Activated naive CD8-positive, alpha-beta T cell treated with anti-CD3 and anti-CD28 coated beads for 36 hours (primary cell): ENCODE results near the gene GAS2L2. TPM values are rescaled to one million over a fixed set of nuclear protein-coding genes. Genes with fewer than 3 reads are reported as not detected.
"Not testable (repeated sequence)": the region's sequence is repeated elsewhere in the genome, so short reads cannot be mapped to it uniquely, and the experiment has no call there.

Experiments
- DNase-seq: peaks from one replicate; pipeline ENCODE4 v3.0.0; 2021
- H3K27ac Mint-ChIP-seq: one replicate; pipeline ENCODE4 v1.8.0; 2022; ENCODE audit warnings: mild to moderate bottlenecking, moderate library complexity, mixed read lengths
- H3K27me3 Mint-ChIP-seq: one replicate; pipeline ENCODE4 v1.8.0; 2022; ENCODE audit warnings: mild to moderate bottlenecking, mixed read lengths
- H3K36me3 Mint-ChIP-seq: one replicate; pipeline ENCODE4 v1.8.0; 2021; ENCODE audit warnings: mild to moderate bottlenecking, mixed read lengths
- H3K4me1 Mint-ChIP-seq: one replicate; pipeline ENCODE4 v1.8.0; 2021; ENCODE audit warnings: mixed read lengths
- H3K4me3 Mint-ChIP-seq: one replicate; pipeline ENCODE4 v1.8.0; 2022; ENCODE audit warnings: mild to moderate bottlenecking, moderate library complexity, mixed read lengths
- H3K9me3 Mint-ChIP-seq: one replicate; pipeline ENCODE4 v1.8.0; 2022; ENCODE audit warnings: mixed read lengths
- total RNA-seq, 2 experiments: library from RNA; stranded (reverse); gene quantifications; one replicate each; pipeline ENCODE4 v1.2.3, GENCODE V29; 2021

The GAS2L2 gene
- total RNA-seq, 2 experiments from 2014 or later = 0.40 to 0.43 TPM

- Mint-ChIP-seq H3K27ac (peak overlapping the region; percentile 64), H3K27me3 (no peaks in the 10 kb centered on the region), H3K4me1 (peaks cover 11% of the 10 kb centered on the region), H3K36me3 (no peaks in the 10 kb centered on the region), H3K9me3 (no peaks in the 10 kb centered on the region), H3K4me3 (peak overlapping the region; percentile 90)
- DNase-seq = no peak
Observed at GRCh38 chr17:35763767-35764122, 10.7 kb upstream of the GAS2L2 start.

GRCh38 chr17:35761601-35762000 is 8.6 kb upstream of the GAS2L2 start:
- H3K4me3 Mint-ChIP-seq = no peak overlapping the region
- peaks cover 11% of the 10 kb centered on the region for H3K4me1 Mint-ChIP-seq
- no peaks in the 10 kb centered on the region for H3K9me3 Mint-ChIP-seq
- no peaks in the 10 kb centered on the region for H3K36me3 Mint-ChIP-seq
- H3K27ac Mint-ChIP-seq = no peak overlapping the region
- no peak for DNase-seq
- H3K27me3 Mint-ChIP-seq = no peaks in the 10 kb centered on the region

DNA sequence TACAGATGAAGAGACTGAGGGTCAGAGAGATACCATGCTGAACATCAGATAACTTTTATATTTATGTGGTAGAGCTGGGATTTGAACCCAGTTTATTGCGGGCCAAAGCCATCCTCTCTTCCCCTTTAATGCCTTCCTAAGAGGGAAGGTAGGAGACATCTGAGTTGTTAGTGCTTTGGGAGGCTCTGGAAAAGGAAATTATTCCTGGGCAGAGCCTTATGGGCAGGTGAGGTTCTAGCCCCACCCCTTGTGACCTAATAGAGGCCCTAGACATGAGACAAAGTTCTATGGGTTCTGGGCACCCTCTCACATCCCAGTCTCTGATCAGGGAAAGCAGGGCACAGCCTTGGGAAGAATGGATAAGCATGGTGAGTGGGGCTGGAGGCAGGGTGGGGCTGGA is 7.5 kb upstream of the GAS2L2 start, which contains the start of gene C17orf50:
Gene C17orf50, plus strand, starts transcription at position 301 of the 400 bp plus-strand sequence. Its CDS starts 55 bp downstream, at position 356.
- Mint-ChIP-seq H3K9me3 (no peaks in the 10 kb centered on the region), H3K4me3 (no peak within 1 kb of the TSS), H3K27ac (no peak within 1 kb of the TSS), H3K4me1 (peaks cover 11% of the 10 kb centered on the region), H3K36me3 (no peaks in the 10 kb centered on the region), H3K27me3 (no peaks in the 10 kb centered on the region)
- DNase-seq = no peak

GRCh38 chr17:35757243-35757642 is 4.2 kb upstream of the GAS2L2 start:
- Mint-ChIP-seq H3K4me1 (no peaks in the 10 kb centered on the region), H3K27me3 (peaks cover 4% of the 10 kb centered on the region), H3K4me3 (no peak overlapping the region), H3K36me3 (no peaks in the 10 kb centered on the region), H3K27ac (no peak overlapping the region), H3K9me3 (no peaks in the 10 kb centered on the region)
- DNase-seq = no peak

DNA sequence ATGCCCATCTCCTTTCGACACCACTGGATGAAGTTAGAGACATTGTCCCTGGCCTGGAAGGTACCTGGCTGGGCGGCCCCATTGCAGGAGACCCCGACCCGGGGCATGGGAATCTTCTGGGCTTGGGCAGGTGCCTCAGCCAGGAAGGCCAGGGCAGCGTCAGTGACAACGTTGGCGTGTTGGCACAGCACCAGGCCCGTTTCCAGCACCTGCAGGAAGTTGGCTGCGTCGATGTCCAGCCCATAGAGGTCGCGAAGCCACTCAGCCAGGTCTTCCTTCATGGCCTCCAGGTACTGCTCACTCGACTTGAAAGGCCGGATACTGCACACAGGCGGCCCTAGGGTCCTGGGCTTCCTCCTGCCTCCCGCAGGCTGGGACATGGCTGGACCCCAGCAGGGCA is 568 bp downstream of the GAS2L2 start:
- H3K27ac Mint-ChIP-seq = no peak overlapping the region
- no peak overlapping the region for H3K4me3 Mint-ChIP-seq
- peaks cover 32% of the 10 kb centered on the region for H3K4me1 Mint-ChIP-seq
- H3K27me3 Mint-ChIP-seq = peaks cover 38% of the 10 kb centered on the region
- H3K36me3 Mint-ChIP-seq = no peaks in the 10 kb centered on the region
- DNase-seq = no peak
- H3K9me3 Mint-ChIP-seq = no peaks in the 10 kb centered on the region

DNA sequence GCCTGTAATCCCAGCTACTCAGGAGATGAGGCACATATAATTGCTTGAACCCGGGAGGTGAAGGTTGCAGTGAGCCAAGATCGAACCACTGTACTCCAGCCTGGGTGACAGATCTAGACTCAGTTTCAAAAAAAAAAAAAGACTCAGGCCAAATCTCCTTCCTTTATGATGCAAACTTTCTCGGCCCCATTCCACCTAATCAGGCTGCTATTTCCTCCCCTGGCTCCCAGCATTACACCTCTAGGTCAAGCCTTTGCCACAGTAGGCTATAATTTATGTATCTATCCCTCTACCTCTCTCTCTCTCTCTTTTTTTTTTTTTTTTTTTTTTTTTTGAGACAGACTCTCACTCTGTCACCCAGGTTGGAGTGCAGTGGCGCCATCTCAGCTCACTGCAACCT is 1.5 kb downstream of the GAS2L2 start:
- H3K9me3 Mint-ChIP-seq, DNase-seq, H3K36me3 Mint-ChIP-seq, H3K27ac Mint-ChIP-seq, H3K4me3 Mint-ChIP-seq: not testable (repeated sequence)
- H3K4me1 Mint-ChIP-seq = peaks cover 34% of the 10 kb centered on the region
- peaks cover 38% of the 10 kb centered on the region for H3K27me3 Mint-ChIP-seq

DNA sequence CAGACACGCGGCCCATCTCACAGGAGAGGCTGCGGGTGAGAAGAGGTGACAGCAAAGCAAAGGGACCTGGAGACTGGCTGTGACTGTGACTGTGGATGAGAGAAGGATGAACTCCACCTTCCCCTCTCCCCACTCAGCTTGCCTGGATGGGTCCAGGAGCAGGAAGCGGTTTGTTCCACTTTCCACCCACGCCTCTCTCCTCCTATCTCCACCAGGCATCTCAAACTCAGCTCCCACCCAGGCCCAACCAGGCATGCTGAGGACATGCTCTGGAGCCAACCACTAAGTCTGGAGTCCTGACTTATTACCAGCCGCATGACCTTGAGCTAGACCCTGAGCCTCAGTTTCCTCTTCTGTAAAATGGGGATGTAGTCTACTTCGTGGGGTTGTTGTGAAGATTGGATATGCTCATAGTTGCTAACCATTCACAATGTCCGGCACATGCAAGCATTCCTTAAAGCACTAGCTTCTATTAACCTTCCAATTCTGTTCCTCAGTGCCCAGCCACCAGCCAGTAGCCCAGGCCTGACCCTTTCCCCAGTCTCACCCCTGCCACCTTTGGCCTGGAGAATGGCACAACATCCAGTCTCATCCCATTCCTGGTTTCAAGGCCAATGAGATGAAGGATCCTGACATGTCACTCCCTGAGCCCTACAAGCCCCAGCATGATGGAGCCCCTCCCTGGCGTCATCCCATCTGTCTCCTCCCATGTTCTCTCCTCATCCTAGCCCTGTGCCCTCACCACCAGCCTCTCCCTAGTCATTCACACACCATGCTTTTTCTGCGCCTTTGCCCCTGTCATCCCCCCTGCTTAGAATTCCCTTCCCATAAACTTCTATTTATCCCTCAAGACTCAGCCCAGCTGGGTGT is 2.3 kb downstream of the GAS2L2 start:
- Mint-ChIP-seq H3K27me3 (peaks cover 38% of the 10 kb centered on the region), H3K36me3 (no peaks in the 10 kb centered on the region), H3K9me3 (no peaks in the 10 kb centered on the region), H3K4me3 (peak overlapping the region; percentile 44), H3K4me1 (peaks cover 34% of the 10 kb centered on the region), H3K27ac (peak overlapping the region; percentile 62)
- no peak for DNase-seq

DNA sequence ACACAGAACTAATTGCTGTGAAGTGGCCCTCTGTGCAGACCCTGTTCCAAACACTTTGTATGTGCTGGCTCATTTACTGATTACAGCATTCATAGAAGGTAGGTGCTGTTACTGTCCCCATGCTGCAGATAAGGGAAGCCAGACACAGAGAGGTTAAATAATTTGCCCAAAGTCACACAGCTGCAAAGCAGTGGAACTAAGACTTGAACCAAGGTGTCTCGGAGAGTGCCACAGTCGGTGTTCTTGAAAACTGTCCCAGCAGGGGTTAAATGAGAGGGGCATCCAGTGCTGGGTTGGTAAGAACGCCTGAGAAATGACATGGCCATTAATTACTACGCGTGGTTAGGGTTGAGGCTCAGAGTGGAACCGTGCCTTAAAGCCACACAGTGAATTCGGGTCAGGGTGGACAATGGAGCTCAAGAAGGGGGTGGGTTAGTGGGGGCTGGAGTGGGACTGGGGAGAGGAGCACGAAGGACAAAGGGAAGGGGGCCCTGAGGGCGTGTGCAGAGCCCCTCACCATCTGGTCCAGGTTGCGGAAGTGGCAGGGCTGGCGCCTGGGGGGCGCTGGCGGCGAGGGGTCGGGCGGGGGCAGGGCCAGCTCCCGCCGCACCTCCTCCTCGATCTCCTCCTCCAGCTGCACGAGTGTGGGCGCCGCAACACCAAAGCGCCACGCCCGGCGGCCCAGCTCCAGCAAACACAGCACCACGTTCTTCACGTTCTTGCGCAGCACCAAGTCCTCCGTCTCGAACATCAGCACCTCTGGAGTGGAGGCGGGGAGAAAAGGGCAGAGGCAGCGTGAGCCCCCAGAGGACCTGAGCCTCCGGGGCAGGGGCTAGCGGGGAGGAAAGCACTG is 3.3 kb downstream of the GAS2L2 start:
- no peaks in the 10 kb centered on the region for H3K36me3 Mint-ChIP-seq
- no peaks in the 10 kb centered on the region for H3K9me3 Mint-ChIP-seq
- peaks cover 34% of the 10 kb centered on the region for H3K4me1 Mint-ChIP-seq
- DNase-seq = peak; percentile 46
- peaks cover 38% of the 10 kb centered on the region for H3K27me3 Mint-ChIP-seq
- peak overlapping the region; percentile 62 for H3K27ac Mint-ChIP-seq
- peak overlapping the region; percentile 67 for H3K4me3 Mint-ChIP-seq

DNA sequence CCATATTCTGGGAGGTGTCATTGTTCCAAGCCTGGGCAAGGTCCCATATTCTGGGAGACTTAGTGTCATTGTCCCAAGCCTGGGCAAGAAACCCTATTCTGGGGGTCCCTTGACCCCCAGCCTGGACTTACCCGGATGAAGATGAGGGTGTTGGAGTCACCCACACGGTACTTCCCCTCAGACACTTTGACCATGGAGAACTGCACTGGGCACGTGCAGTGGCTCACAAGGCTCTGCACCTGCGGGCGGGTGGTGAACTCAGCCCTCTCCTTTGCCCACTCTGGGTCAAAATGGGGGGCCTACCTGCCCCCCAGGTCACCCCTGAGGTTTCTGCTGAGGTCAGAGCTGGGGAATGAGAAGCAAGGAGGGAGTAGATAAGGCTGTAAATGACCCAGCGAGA is 4.1 kb downstream of the GAS2L2 start:
- peak overlapping the region; percentile 42 for H3K4me3 Mint-ChIP-seq
- no peaks in the 10 kb centered on the region for H3K9me3 Mint-ChIP-seq
- no peak for DNase-seq
- H3K36me3 Mint-ChIP-seq = no peaks in the 10 kb centered on the region
- peaks cover 39% of the 10 kb centered on the region for H3K27me3 Mint-ChIP-seq
- peaks cover 34% of the 10 kb centered on the region for H3K4me1 Mint-ChIP-seq
- peak overlapping the region; percentile 80 for H3K27ac Mint-ChIP-seq

- Mint-ChIP-seq H3K4me3 (peak overlapping the region; percentile 60), H3K4me1 (peaks cover 34% of the 10 kb centered on the region), H3K27me3 (peaks cover 44% of the 10 kb centered on the region), H3K9me3 (no peaks in the 10 kb centered on the region), H3K36me3 (no peaks in the 10 kb centered on the region), H3K27ac (peak overlapping the region; percentile 80)
- DNase-seq = peak; percentile 54
Observed at GRCh38 chr17:35748341-35748841, 4.6 kb downstream of the GAS2L2 start.

- H3K9me3 Mint-ChIP-seq = no peaks in the 10 kb centered on the region
- H3K27ac Mint-ChIP-seq = no peak overlapping the region
- H3K27me3 Mint-ChIP-seq = peaks cover 47% of the 10 kb centered on the region
- peaks cover 34% of the 10 kb centered on the region for H3K4me1 Mint-ChIP-seq
- H3K4me3 Mint-ChIP-seq = peak overlapping the region; percentile 60
- no peaks in the 10 kb centered on the region for H3K36me3 Mint-ChIP-seq
- DNase-seq = peak; percentile 79
Observed at GRCh38 chr17:35747540-35748017, 5.5 kb downstream of the GAS2L2 start.

DNA sequence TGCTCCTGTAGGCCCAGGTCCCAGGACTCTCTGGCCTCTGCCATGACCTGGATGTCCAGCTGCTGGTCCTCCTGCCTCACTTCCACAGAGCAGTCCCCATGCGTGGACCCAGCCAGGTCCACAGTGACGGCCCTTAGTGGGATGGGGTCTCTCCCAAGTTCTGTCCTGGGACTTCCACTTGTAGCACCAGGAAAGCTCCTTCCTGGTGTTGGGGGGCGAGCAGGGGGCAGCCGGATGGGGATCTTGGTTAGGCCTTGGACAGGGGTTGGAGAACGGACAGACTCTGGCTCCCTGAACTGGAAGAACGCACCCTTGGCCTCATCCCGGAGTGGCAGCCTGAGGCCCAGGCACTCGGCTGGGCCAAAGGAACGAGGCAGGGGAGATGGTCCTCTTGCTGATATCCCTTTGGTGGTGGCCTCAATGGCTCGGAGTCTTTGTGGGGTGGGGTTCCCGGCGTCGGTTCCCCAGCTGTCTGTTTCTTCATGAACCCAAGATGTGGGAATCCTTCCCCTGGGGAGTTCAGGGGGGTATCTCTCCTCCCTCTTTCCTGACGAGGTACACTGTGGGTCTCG is 7.2 kb downstream of the GAS2L2 start:
- peaks cover 35% of the 10 kb centered on the region for H3K4me1 Mint-ChIP-seq
- H3K27me3 Mint-ChIP-seq = peaks cover 51% of the 10 kb centered on the region
- no peaks in the 10 kb centered on the region for H3K9me3 Mint-ChIP-seq
- H3K4me3 Mint-ChIP-seq = no peak overlapping the region
- no peak overlapping the region for H3K27ac Mint-ChIP-seq
- no peaks in the 10 kb centered on the region for H3K36me3 Mint-ChIP-seq
- DNase-seq = no peak

DNA sequence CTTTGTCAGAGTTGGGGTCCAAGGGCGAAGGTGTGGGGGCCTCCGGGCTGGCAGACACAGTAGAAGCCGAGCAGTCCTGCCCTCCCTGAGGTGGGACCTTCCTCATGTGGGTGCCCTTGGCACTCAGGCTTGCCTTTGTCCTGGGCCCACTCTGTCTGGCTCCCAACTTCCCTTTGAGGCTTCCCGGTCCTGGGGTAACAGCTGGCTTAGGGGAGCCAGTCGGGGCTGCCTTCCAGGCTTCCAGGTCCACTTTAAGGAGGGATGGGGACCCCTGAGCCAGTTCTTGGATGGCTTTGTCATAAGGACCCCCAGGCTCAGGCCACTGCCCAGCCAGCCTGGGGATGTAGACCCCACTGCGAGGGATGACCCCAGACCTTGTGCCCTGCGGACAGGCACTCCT is 7.8 kb downstream of the GAS2L2 start:
- no peaks in the 10 kb centered on the region for H3K9me3 Mint-ChIP-seq
- H3K27ac Mint-ChIP-seq = no peak overlapping the region
- DNase-seq = no peak
- H3K36me3 Mint-ChIP-seq = no peaks in the 10 kb centered on the region
- H3K4me3 Mint-ChIP-seq = no peak overlapping the region
- H3K4me1 Mint-ChIP-seq = peaks cover 30% of the 10 kb centered on the region
- H3K27me3 Mint-ChIP-seq = peaks cover 48% of the 10 kb centered on the region

DNA sequence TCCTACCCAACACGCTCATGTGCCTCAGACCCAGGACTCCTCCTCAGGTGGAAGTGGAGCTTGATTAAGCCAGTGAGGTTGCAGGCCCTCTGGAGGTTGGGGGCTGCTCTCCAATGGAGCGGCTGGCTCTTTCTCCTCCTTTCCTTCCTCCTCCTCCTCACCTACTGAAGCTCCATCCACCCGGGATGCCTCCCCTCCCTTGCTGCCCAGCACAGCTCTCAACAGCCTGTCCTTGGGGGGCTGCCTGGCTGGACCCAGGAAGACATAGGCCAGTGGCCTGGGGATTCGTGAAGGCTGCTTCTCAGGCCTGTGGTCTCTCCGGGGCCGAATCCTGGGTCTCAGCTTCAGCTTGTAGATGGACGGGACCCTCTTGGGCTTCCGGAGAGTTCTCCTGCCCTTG is 8.2 kb downstream of the GAS2L2 start:
- peaks cover 28% of the 10 kb centered on the region for H3K4me1 Mint-ChIP-seq
- DNase-seq = no peak
- no peaks in the 10 kb centered on the region for H3K9me3 Mint-ChIP-seq
- peaks cover 48% of the 10 kb centered on the region for H3K27me3 Mint-ChIP-seq
- H3K4me3 Mint-ChIP-seq = no peak overlapping the region
- H3K27ac Mint-ChIP-seq = no peak overlapping the region
- H3K36me3 Mint-ChIP-seq = no peaks in the 10 kb centered on the region
